ENCODE results near the gene CCT5. TPM values are rescaled to one million over a fixed set of nuclear protein-coding genes. Genes with fewer than 3 reads are reported as not detected.

CCT5 gene
- 100 to 1,000 TPM; 100 to 165 (median 142) TPM for total RNA-seq

- WGBS: under 1% methylated on average over 30 of the region's 67 CpGs
- no peaks in the 10 kb centered on the region for H3K27me3 ChIP-seq
- no peaks in the 10 kb centered on the region for H3K9me3 ChIP-seq
- peak within 1 kb of the TSS; percentile 82 to 93 (median 90) for H3K4me3 ChIP-seq
- TF ChIP-seq POLR2AphosphoS5 (IDR thresholded peaks at IDR 0.05) (peak; percentile 83 to 88), EP300 (IDR thresholded peaks at IDR 0.05) (no peak), POLR2A (IDR thresholded peaks at IDR 0.05; ENCODE audit: low read depth) (no peak)
- intact Hi-C loops (cut with DNase I): loop anchor here (5.0 kb wide), 1 partner anchor 107 kb away; no protein-coding TSS in a partner anchor
- peak; percentile 97 for DNase-seq (ENCODE audit: extremely low spot score)
- H3K27ac ChIP-seq (replicated peaks in 1 of 4): peak within 1 kb of the TSS; percentile 85 to 94 (median 91)
- H3K36me3 ChIP-seq: peaks cover 0 to 18% (median 12%) of the 10 kb centered on the region in 4 donors
- H3K4me1 ChIP-seq: peaks cover 25 to 47% (median 39%) of the 10 kb centered on the region in 4 donors
Observed at GRCh38 chr5:10249948-10250805, at the start of gene CCT5. CCT5 (plus strand) TSS chr5:10250280; CDS start chr5:10250341, 61 bp downstream.

- WGBS: 28% methylated on average over 4 of the region's 4 CpGs
- DNase-seq (ENCODE audit: extremely low spot score): no peak
- Histone ChIP-seq H3K4me1 (no peaks in the 10 kb centered on the region), H3K27me3 (no peaks in the 10 kb centered on the region), H3K9me3 (peaks cover 0 to 21% (median 5%) of the 10 kb centered on the region in 4 donors), H3K27ac (replicated peaks in 1 of 4) (no peak overlapping the region), H3K4me3 (no peak overlapping the region), H3K36me3 (no peaks in the 10 kb centered on the region)
- intact Hi-C loops (cut with DNase I): no loop called here
- TF ChIP-seq, protein P1, sequence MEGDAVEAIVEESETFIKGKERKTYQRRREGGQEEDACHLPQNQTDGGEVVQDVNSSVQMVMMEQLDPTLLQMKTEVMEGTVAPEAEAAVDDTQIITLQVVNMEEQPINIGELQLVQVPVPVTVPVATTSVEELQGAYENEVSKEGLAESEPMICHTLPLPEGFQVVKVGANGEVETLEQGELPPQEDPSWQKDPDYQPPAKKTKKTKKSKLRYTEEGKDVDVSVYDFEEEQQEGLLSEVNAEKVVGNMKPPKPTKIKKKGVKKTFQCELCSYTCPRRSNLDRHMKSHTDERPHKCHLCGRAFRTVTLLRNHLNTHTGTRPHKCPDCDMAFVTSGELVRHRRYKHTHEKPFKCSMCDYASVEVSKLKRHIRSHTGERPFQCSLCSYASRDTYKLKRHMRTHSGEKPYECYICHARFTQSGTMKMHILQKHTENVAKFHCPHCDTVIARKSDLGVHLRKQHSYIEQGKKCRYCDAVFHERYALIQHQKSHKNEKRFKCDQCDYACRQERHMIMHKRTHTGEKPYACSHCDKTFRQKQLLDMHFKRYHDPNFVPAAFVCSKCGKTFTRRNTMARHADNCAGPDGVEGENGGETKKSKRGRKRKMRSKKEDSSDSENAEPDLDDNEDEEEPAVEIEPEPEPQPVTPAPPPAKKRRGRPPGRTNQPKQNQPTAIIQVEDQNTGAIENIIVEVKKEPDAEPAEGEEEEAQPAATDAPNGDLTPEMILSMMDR (IDR thresholded peaks at IDR 0.05): peak in 1 of 3 experiments; percentile 4
- TF ChIP-seq POLR2A (IDR thresholded peaks at IDR 0.05; ENCODE audit: low read depth): no peak
Observed at GRCh38 chr5:10201223-10201868, 48.7 kb upstream of the CCT5 start.

DNA sequence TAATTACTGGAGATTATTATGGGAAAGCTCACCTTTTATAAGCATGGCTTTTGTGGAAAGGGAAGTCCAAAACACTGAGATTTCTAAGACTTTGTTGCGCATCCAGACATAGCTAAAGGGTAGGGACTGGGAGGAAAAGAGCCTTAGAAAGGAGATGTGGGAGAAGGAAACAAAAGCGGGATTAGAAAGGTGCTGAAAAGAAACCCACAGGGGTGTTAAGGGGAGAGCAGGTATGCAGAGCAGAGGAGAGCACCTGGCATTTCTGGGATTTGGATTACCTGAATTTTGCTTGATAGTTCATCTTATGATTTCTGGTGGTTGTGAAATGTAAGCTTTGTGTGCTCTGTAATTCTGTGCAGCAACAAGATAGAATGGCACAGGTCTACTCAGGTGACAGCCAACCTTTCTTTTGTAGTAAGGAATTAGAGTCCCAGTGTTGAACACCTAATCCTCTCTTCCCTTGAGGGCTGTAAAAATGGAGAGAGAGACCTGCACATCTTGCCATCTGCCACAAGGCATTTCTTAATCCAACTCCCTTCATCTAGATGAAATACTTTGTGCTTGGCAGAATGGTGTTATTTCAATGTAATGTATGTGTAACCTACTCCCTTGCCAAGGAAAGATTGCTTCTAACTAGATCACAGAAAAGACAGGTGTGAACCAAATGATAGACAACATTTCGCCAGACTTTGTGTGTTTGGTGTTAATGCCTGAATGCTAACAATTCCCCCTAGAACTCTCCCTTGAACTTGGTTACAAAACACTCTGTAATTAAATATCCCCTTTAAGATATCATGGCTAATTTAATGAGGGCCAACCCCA, 47.8 kb upstream of the CCT5 start:
- H3K27me3 ChIP-seq: no peaks in the 10 kb centered on the region
- H3K36me3 ChIP-seq: no peaks in the 10 kb centered on the region
- WGBS: 77% methylated on average over 3 of the region's 3 CpGs
- DNase-seq (ENCODE audit: extremely low spot score): no peak
- peaks cover 0 to 16% (median 5%) of the 10 kb centered on the region in 4 donors for H3K9me3 ChIP-seq
- no peak overlapping the region for H3K4me3 ChIP-seq
- no peak overlapping the region for H3K27ac ChIP-seq (replicated peaks in 1 of 4)
- H3K4me1 ChIP-seq: no peaks in the 10 kb centered on the region
- intact Hi-C loops (cut with DNase I): no loop called here
- TF ChIP-seq, protein P1 (IDR thresholded peaks at IDR 0.05): no peak
- TF ChIP-seq POLR2AphosphoS5 (IDR thresholded peaks at IDR 0.05) (no peak), EP300 (IDR thresholded peaks at IDR 0.05) (no peak), POLR2A (IDR thresholded peaks at IDR 0.05; ENCODE audit: low read depth) (no peak)

GRCh38 chr5:10209004-10209403, 41.1 kb upstream of the CCT5 start:
- peaks cover 0 to 4% (median 2%) of the 10 kb centered on the region in 4 donors for H3K4me1 ChIP-seq
- H3K9me3 ChIP-seq: no peaks in the 10 kb centered on the region
- intact Hi-C loops (cut with DNase I): no loop called here
- TF ChIP-seq POLR2A (IDR thresholded peaks at IDR 0.05; ENCODE audit: low read depth): no peak
- TF ChIP-seq EP300 (IDR thresholded peaks at IDR 0.05): no peak
- no peak for TF ChIP-seq POLR2AphosphoS5 (IDR thresholded peaks at IDR 0.05)
- TF ChIP-seq, protein P1 (IDR thresholded peaks at IDR 0.05): no peak
- no peak overlapping the region for H3K27ac ChIP-seq (replicated peaks in 1 of 4)
- DNase-seq (ENCODE audit: extremely low spot score): no peak
- no peak overlapping the region for H3K4me3 ChIP-seq
- no peaks in the 10 kb centered on the region for H3K36me3 ChIP-seq
- H3K27me3 ChIP-seq: no peaks in the 10 kb centered on the region
- 98% methylated on average over 1 of the region's 1 CpG for WGBS

All from esophagus muscularis mucosa (tissue), 4 donors.